ENCODE data around the gene MARK3. TPM values are rescaled to one million over a fixed set of nuclear protein-coding genes. Genes with fewer than 3 reads are reported as not detected.
A peak's percentile ranks its signal among the peaks of the same experiment; 100 is the strongest.

The MARK3 gene
- total RNA-seq, 4 donors from 2014 or later, result 78.8 to 133 (median 121) TPM

- no peak for TF ChIP-seq CTCF (IDR thresholded peaks at IDR 0.05)
- DNase-seq (ENCODE audit: low spot score) (no peak), ATAC-seq (ENCODE audit: low FRiP score) (peak; percentile 79)
Observed at GRCh38 chr14:103512701-103513611, 127.7 kb downstream of the MARK3 start.

GRCh38 chr14:103514596-103515421 lies 129.6 kb downstream of the MARK3 start:
- no peak for DNase-seq (ENCODE audit: low spot score)
- ATAC-seq (ENCODE audit: low FRiP score), result no peak
- TF ChIP-seq CTCF (IDR thresholded peaks at IDR 0.05), result no peak

GRCh38 chr14:103516426-103517173 lies 131.4 kb downstream of the MARK3 start:
- no peak for DNase-seq (ENCODE audit: low spot score)
- ATAC-seq (ENCODE audit: low FRiP score), result no peak
- TF ChIP-seq CTCF (IDR thresholded peaks at IDR 0.05), result no peak

GRCh38 chr14:103517174-103517566 lies 132.0 kb downstream of the MARK3 start:
- ATAC-seq (ENCODE audit: low FRiP score) (no peak), DNase-seq (ENCODE audit: low spot score) (no peak)
- TF ChIP-seq CTCF (IDR thresholded peaks at IDR 0.05), result no peak

GRCh38 chr14:103517721-103518421 lies 132.7 kb downstream of the MARK3 start:
- no peak for ATAC-seq (ENCODE audit: low FRiP score)
- no peak for DNase-seq (ENCODE audit: low spot score)
- TF ChIP-seq CTCF (IDR thresholded peaks at IDR 0.05), result no peak

- no peak for TF ChIP-seq CTCF (IDR thresholded peaks at IDR 0.05)
- ATAC-seq (ENCODE audit: low FRiP score) (no peak), DNase-seq (ENCODE audit: low spot score) (no peak)
Observed at GRCh38 chr14:103518422-103519042, 133.3 kb downstream of the MARK3 start.

All from omental fat pad (tissue), 4 donors.